ENCODE measurements around the gene PLEKHM2. TPM values are rescaled to one million over a fixed set of nuclear protein-coding genes. Genes with fewer than 3 reads are reported as not detected.

The PLEKHM2 gene
- total RNA-seq, 1 donor from 2014 or later: 16.7 TPM

GRCh38 chr1:15712168-15712567 lies 28.0 kb downstream of the PLEKHM2 start:
- Histone ChIP-seq H3K27me3 (no peaks in the 10 kb centered on the region), H3K79me2 (ENCODE audit: low read depth) (peaks cover 49% of the 10 kb centered on the region), H3K4me3 (no peak overlapping the region), H3K9ac (no peak overlapping the region), H3F3A (ENCODE audit: low read depth) (peaks cover 2% of the 10 kb centered on the region), H3K27ac (no peak overlapping the region), H4K20me1 (ENCODE audit: low read depth) (peaks cover 18% of the 10 kb centered on the region), H2AFZ (replicated peaks) (no peak overlapping the region), H3K9me3 (ENCODE audit: low read depth) (no peaks in the 10 kb centered on the region), H3K4me2 (no peak overlapping the region), H3K4me1 (no peaks in the 10 kb centered on the region), H3K36me3 (no peaks in the 10 kb centered on the region)
- no peak for TF ChIP-seq CTCF (IDR thresholded peaks at IDR 0.05)
- no peak for TF ChIP-seq EZH2phosphoT487 (IDR thresholded peaks at IDR 0.05)
- TF ChIP-seq EZH2 (IDR thresholded peaks at IDR 0.05): no peak
- peaks cover 4% of the 10 kb centered on the region for H3K4me1 Mint-ChIP-seq
- no peaks in the 10 kb centered on the region for H3K9me3 Mint-ChIP-seq
- H3K27ac Mint-ChIP-seq: no peak overlapping the region
- H3K36me3 Mint-ChIP-seq: peaks cover 3% of the 10 kb centered on the region
- no peak overlapping the region for H3K4me3 Mint-ChIP-seq
- peaks cover 4% of the 10 kb centered on the region for H3K27me3 Mint-ChIP-seq (ENCODE audit: insufficient read depth, low read depth)
- DNase-seq (ENCODE audit: low spot score): no peak

- Histone ChIP-seq H2AFZ (replicated peaks) (no peak overlapping the region), H3K36me3 (no peaks in the 10 kb centered on the region), H3K4me1 (no peaks in the 10 kb centered on the region), H3F3A (ENCODE audit: low read depth) (peaks cover 2% of the 10 kb centered on the region), H3K27ac (no peak overlapping the region), H3K4me2 (no peak overlapping the region), H3K27me3 (no peaks in the 10 kb centered on the region), H3K79me2 (ENCODE audit: low read depth) (peaks cover 33% of the 10 kb centered on the region), H3K9me3 (ENCODE audit: low read depth) (no peaks in the 10 kb centered on the region), H4K20me1 (ENCODE audit: low read depth) (peaks cover 8% of the 10 kb centered on the region), H3K4me3 (no peak overlapping the region), H3K9ac (no peak overlapping the region)
- Mint-ChIP-seq H3K4me3 (no peak overlapping the region), H3K36me3 (peaks cover 11% of the 10 kb centered on the region), H3K27me3 (ENCODE audit: insufficient read depth, low read depth) (peaks cover 6% of the 10 kb centered on the region), H3K9me3 (no peaks in the 10 kb centered on the region), H3K4me1 (peaks cover 4% of the 10 kb centered on the region), H3K27ac (no peak overlapping the region)
- no peak for DNase-seq (ENCODE audit: low spot score)
- TF ChIP-seq EZH2 (IDR thresholded peaks at IDR 0.05): no peak
- TF ChIP-seq EZH2phosphoT487 (IDR thresholded peaks at IDR 0.05): no peak
- TF ChIP-seq CTCF (IDR thresholded peaks at IDR 0.05): no peak
Observed at GRCh38 chr1:15714406-15715136, 30.5 kb downstream of the PLEKHM2 start.

- H3K36me3 ChIP-seq: no peaks in the 10 kb centered on the region
- H3K9ac ChIP-seq: no peak overlapping the region
- H3K4me1 Mint-ChIP-seq: peaks cover 4% of the 10 kb centered on the region
- peaks cover 2% of the 10 kb centered on the region for H3F3A ChIP-seq (ENCODE audit: low read depth)
- peaks cover 7% of the 10 kb centered on the region for H3K27me3 Mint-ChIP-seq (ENCODE audit: insufficient read depth, low read depth)
- H3K9me3 Mint-ChIP-seq: no peaks in the 10 kb centered on the region
- H3K36me3 Mint-ChIP-seq: peaks cover 13% of the 10 kb centered on the region
- TF ChIP-seq EZH2 (IDR thresholded peaks at IDR 0.05) (no peak), EZH2phosphoT487 (IDR thresholded peaks at IDR 0.05) (no peak), CTCF (IDR thresholded peaks at IDR 0.05) (no peak)
- no peak overlapping the region for H3K27ac Mint-ChIP-seq
- no peak overlapping the region for H3K4me3 Mint-ChIP-seq
- no peak overlapping the region for H3K27ac ChIP-seq
- no peaks in the 10 kb centered on the region for H3K27me3 ChIP-seq
- H3K79me2 ChIP-seq (ENCODE audit: low read depth): peaks cover 22% of the 10 kb centered on the region
- H3K9me3 ChIP-seq (ENCODE audit: low read depth): no peaks in the 10 kb centered on the region
- H2AFZ ChIP-seq (replicated peaks): no peak overlapping the region
- peaks cover 8% of the 10 kb centered on the region for H4K20me1 ChIP-seq (ENCODE audit: low read depth)
- H3K4me1 ChIP-seq: no peaks in the 10 kb centered on the region
- H3K4me2 ChIP-seq: no peak overlapping the region
- no peak overlapping the region for H3K4me3 ChIP-seq
- DNase-seq (ENCODE audit: low spot score): no peak
Observed at GRCh38 chr1:15717418-15718125, 33.5 kb downstream of the PLEKHM2 start.
